Measurements from ENCODE around the gene SUSD4. TPM values are rescaled to one million over a fixed set of nuclear protein-coding genes. Genes with fewer than 3 reads are reported as not detected.

The SUSD4 gene
- total RNA-seq, 1 donor from 2014 or later, result 3.5 TPM

- H3K9me3 Mint-ChIP-seq, result peaks cover 2% of the 10 kb centered on the region
- no peaks in the 10 kb centered on the region for H3K36me3 Mint-ChIP-seq
- H4K20me1 ChIP-seq (ENCODE audit: low read depth), result no peaks in the 10 kb centered on the region
- no peaks in the 10 kb centered on the region for H3F3A ChIP-seq (ENCODE audit: low read depth)
- H3K27ac Mint-ChIP-seq, result no peak overlapping the region
- H3K4me3 Mint-ChIP-seq, result no peak overlapping the region
- DNase-seq (ENCODE audit: low spot score), result peak; percentile 65
- H3K4me2 ChIP-seq, result peak overlapping the region; percentile 11
- no peak overlapping the region for H3K9ac ChIP-seq
- H3K4me1 ChIP-seq, result peaks cover 14% of the 10 kb centered on the region
- H3K4me3 ChIP-seq, result no peak overlapping the region
- no peak overlapping the region for H3K27ac ChIP-seq
- H3K9me3 ChIP-seq (ENCODE audit: low read depth), result no peaks in the 10 kb centered on the region
- no peaks in the 10 kb centered on the region for H3K27me3 ChIP-seq
- TF ChIP-seq EZH2 (IDR thresholded peaks at IDR 0.05), result no peak
- no peak for TF ChIP-seq EZH2phosphoT487 (IDR thresholded peaks at IDR 0.05)
- no peak for TF ChIP-seq CTCF (IDR thresholded peaks at IDR 0.05)
- H3K36me3 ChIP-seq, result no peaks in the 10 kb centered on the region
- H2AFZ ChIP-seq (replicated peaks), result no peak overlapping the region
- no peaks in the 10 kb centered on the region for H3K79me2 ChIP-seq (ENCODE audit: low read depth)
- peaks cover 5% of the 10 kb centered on the region for H3K27me3 Mint-ChIP-seq (ENCODE audit: insufficient read depth, low read depth)
- H3K4me1 Mint-ChIP-seq, result peaks cover 2% of the 10 kb centered on the region
Observed at GRCh38 chr1:223243441-223244050, 120.4 kb downstream of the SUSD4 start.

- no peak for TF ChIP-seq EZH2 (IDR thresholded peaks at IDR 0.05)
- no peaks in the 10 kb centered on the region for H3F3A ChIP-seq (ENCODE audit: low read depth)
Observed at GRCh38 chr1:223242971-223243370, 121.0 kb downstream of the SUSD4 start.

GRCh38 chr1:223242382-223242955, 121.5 kb downstream of the SUSD4 start:
- Histone ChIP-seq H4K20me1 (ENCODE audit: low read depth) (no peaks in the 10 kb centered on the region), H3K36me3 (no peaks in the 10 kb centered on the region), H2AFZ (replicated peaks) (no peak overlapping the region), H3K4me1 (peaks cover 14% of the 10 kb centered on the region), H3K9me3 (ENCODE audit: low read depth) (no peaks in the 10 kb centered on the region), H3K79me2 (ENCODE audit: low read depth) (no peaks in the 10 kb centered on the region), H3K27ac (no peak overlapping the region), H3K9ac (no peak overlapping the region), H3K27me3 (no peaks in the 10 kb centered on the region), H3F3A (ENCODE audit: low read depth) (no peaks in the 10 kb centered on the region), H3K4me2 (no peak overlapping the region), H3K4me3 (no peak overlapping the region)
- TF ChIP-seq CTCF (IDR thresholded peaks at IDR 0.05) (no peak), EZH2phosphoT487 (IDR thresholded peaks at IDR 0.05) (no peak), EZH2 (IDR thresholded peaks at IDR 0.05) (no peak)
- Mint-ChIP-seq H3K4me3 (no peak overlapping the region), H3K27me3 (ENCODE audit: insufficient read depth, low read depth) (peaks cover 5% of the 10 kb centered on the region), H3K4me1 (peaks cover 2% of the 10 kb centered on the region), H3K27ac (no peak overlapping the region), H3K36me3 (no peaks in the 10 kb centered on the region), H3K9me3 (peaks cover 7% of the 10 kb centered on the region)
- DNase-seq (ENCODE audit: low spot score), result no peak

More at GRCh38 chr1:223242971-223243370, 121.0 kb downstream of the SUSD4 start:
- H3K9me3 Mint-ChIP-seq, result peaks cover 6% of the 10 kb centered on the region
- H3K27me3 Mint-ChIP-seq (ENCODE audit: insufficient read depth, low read depth), result peaks cover 5% of the 10 kb centered on the region
- H3K4me1 ChIP-seq, result peaks cover 14% of the 10 kb centered on the region
- DNase-seq (ENCODE audit: low spot score), result no peak
- H3K9me3 ChIP-seq (ENCODE audit: low read depth), result no peaks in the 10 kb centered on the region
- no peaks in the 10 kb centered on the region for H3K79me2 ChIP-seq (ENCODE audit: low read depth)
- no peaks in the 10 kb centered on the region for H3K27me3 ChIP-seq
- no peaks in the 10 kb centered on the region for H4K20me1 ChIP-seq (ENCODE audit: low read depth)
- H3K4me1 Mint-ChIP-seq, result peaks cover 2% of the 10 kb centered on the region
- H3K27ac Mint-ChIP-seq, result no peak overlapping the region
- no peaks in the 10 kb centered on the region for H3K36me3 Mint-ChIP-seq
- H3K9ac ChIP-seq, result no peak overlapping the region
- H3K36me3 ChIP-seq, result no peaks in the 10 kb centered on the region
- no peak overlapping the region for H3K4me3 ChIP-seq
- H3K27ac ChIP-seq, result no peak overlapping the region
- H2AFZ ChIP-seq (replicated peaks), result no peak overlapping the region
- no peak overlapping the region for H3K4me2 ChIP-seq
- no peak overlapping the region for H3K4me3 Mint-ChIP-seq

- no peaks in the 10 kb centered on the region for H3F3A ChIP-seq (ENCODE audit: low read depth)
- H3K79me2 ChIP-seq (ENCODE audit: low read depth), result no peaks in the 10 kb centered on the region
- no peak for TF ChIP-seq EZH2 (IDR thresholded peaks at IDR 0.05)
- TF ChIP-seq EZH2phosphoT487 (IDR thresholded peaks at IDR 0.05), result no peak
- no peak for TF ChIP-seq CTCF (IDR thresholded peaks at IDR 0.05)
- no peaks in the 10 kb centered on the region for H3K9me3 ChIP-seq (ENCODE audit: low read depth)
- peaks cover 14% of the 10 kb centered on the region for H3K4me1 ChIP-seq
- H4K20me1 ChIP-seq (ENCODE audit: low read depth), result no peaks in the 10 kb centered on the region
- no peak for DNase-seq (ENCODE audit: low spot score)
- no peak overlapping the region for H3K27ac ChIP-seq
- H3K9me3 Mint-ChIP-seq, result peaks cover 12% of the 10 kb centered on the region
- no peak overlapping the region for H2AFZ ChIP-seq (replicated peaks)
- no peak overlapping the region for H3K4me3 Mint-ChIP-seq
- H3K4me2 ChIP-seq, result no peak overlapping the region
- no peaks in the 10 kb centered on the region for H3K27me3 ChIP-seq
- H3K36me3 Mint-ChIP-seq, result no peaks in the 10 kb centered on the region
- no peaks in the 10 kb centered on the region for H3K36me3 ChIP-seq
- H3K27ac Mint-ChIP-seq, result no peak overlapping the region
- no peak overlapping the region for H3K4me3 ChIP-seq
- peaks cover 3% of the 10 kb centered on the region for H3K27me3 Mint-ChIP-seq (ENCODE audit: insufficient read depth, low read depth)
- no peak overlapping the region for H3K9ac ChIP-seq
- H3K4me1 Mint-ChIP-seq, result no peaks in the 10 kb centered on the region
Observed at GRCh38 chr1:223240122-223240521, 123.9 kb downstream of the SUSD4 start.
